SK-N-DZ (cell line): Measurements from ENCODE around the gene SKOR2. TPM values are rescaled to one million over a fixed set of nuclear protein-coding genes. Genes with fewer than 3 reads are reported as not detected.

ENCODE experiments used
- DNase-seq: peaks from one replicate; pipeline ENCODE4 v3.0.0-alpha.2; 2015; ENCODE audit warnings: low spot score
- polyA plus RNA-seq, 2 experiments: library from polyadenylated mRNA; depleted of rRNA; stranded (reverse); fragments of >200 nt; gene quantifications; 2 replicates each; pipeline ENCODE4 v1.2.3, GENCODE V29; 2014

The SKOR2 gene
- polyA plus RNA-seq (2014; cell fraction: cytosol; rRNA removed) = not detected in 2 replicates
- not detected in 2 replicates for polyA plus RNA-seq (2014; cell fraction: nucleus; rRNA removed)

GRCh38 chr18:47251289-47252120, at the start of gene SKOR2:
Gene SKOR2 (minus strand): TSS chr18:47251660. CDS start chr18:47249183, 2,477 bp downstream.
- DNase-seq = no peak

GRCh38 chr18:47296462-47296861, 45.0 kb upstream of the SKOR2 start:
- DNase-seq = no peak

- DNase-seq = no peak
These were observed 43.3 kb upstream of the SKOR2 start for GRCh38 chr18:47294801-47295200.

GRCh38 chr18:47288741-47289140, 37.3 kb upstream of the SKOR2 start:
- DNase-seq = no peak

GRCh38 chr18:47287911-47288585, 36.6 kb upstream of the SKOR2 start:
- no peak for DNase-seq

- DNase-seq = no peak
These were observed 35.4 kb upstream of the SKOR2 start for GRCh38 chr18:47286776-47287410.

GRCh38 chr18:47285456-47285855, 34.0 kb upstream of the SKOR2 start:
- no peak for DNase-seq

- no peak for DNase-seq
These were observed 33.4 kb upstream of the SKOR2 start for GRCh38 chr18:47284721-47285395.

- DNase-seq = no peak
These were observed 32.0 kb upstream of the SKOR2 start for GRCh38 chr18:47283476-47283875.

GRCh38 chr18:47280121-47280520, 28.7 kb upstream of the SKOR2 start:
- DNase-seq = no peak

- no peak for DNase-seq
These were observed 23.5 kb upstream of the SKOR2 start for GRCh38 chr18:47274961-47275360.

- no peak for DNase-seq
These were observed 13.7 kb upstream of the SKOR2 start for GRCh38 chr18:47265197-47265596.

GRCh38 chr18:47264308-47264700, 12.8 kb upstream of the SKOR2 start:
- no peak for DNase-seq

- DNase-seq = no peak
These were observed 12.2 kb upstream of the SKOR2 start for GRCh38 chr18:47263430-47264307.

GRCh38 chr18:47263150-47263429, 11.6 kb upstream of the SKOR2 start:
- no peak for DNase-seq

- no peak for DNase-seq
These were observed 11.1 kb upstream of the SKOR2 start for GRCh38 chr18:47262301-47263149.

- DNase-seq = no peak
These were observed 10.4 kb upstream of the SKOR2 start for GRCh38 chr18:47261902-47262300.

- DNase-seq = no peak
These were observed 9.7 kb upstream of the SKOR2 start for GRCh38 chr18:47260924-47261701.
